Ramos (cell line): Measurements from ENCODE around the gene LHB.
"Not testable (repeated sequence)": the region's sequence is repeated elsewhere in the genome, so short reads cannot be mapped to it uniquely, and the experiment has no call there.

Experiments
- in situ Hi-C: fragments of 300-500 bp; cut with MboI; formaldehyde crosslinking; loops from one replicate; pipeline ENCODE4 v1.14.3; 2022; ENCODE audit warnings: low sequenced_read_pairs; ENCODE audit not compliant: unreplicated experiment

Gene LHB

GRCh38 chr19:49038557-49039276 is 21.8 kb upstream of the LHB start:
- in situ Hi-C loops = not testable (repeated sequence)

- in situ Hi-C loops = not testable (repeated sequence)
These were observed 21.2 kb upstream of the LHB start for GRCh38 chr19:49038111-49038510.

GRCh38 chr19:49036815-49037214 is 19.9 kb upstream of the LHB start, which contains the start of gene CGB1:
CGB1 (minus strand) TSS chr19:49036895; CDS start chr19:49036711, 184 bp downstream.
- in situ Hi-C loops = not testable (repeated sequence)

- in situ Hi-C loops = not testable (repeated sequence)
These were observed 14.9 kb upstream of the LHB start, which contains the start of gene CGB2 for GRCh38 chr19:49031642-49032301. CGB2 (plus strand) TSS chr19:49031890; CDS start chr19:49032096, 206 bp downstream.

- in situ Hi-C loops = not testable (repeated sequence)
These were observed 13.4 kb upstream of the LHB start for GRCh38 chr19:49030323-49030722.

- in situ Hi-C loops = not testable (repeated sequence)
These were observed 12.9 kb upstream of the LHB start for GRCh38 chr19:49029749-49030148.

- in situ Hi-C loops = not testable (repeated sequence)
These were observed 11.8 kb upstream of the LHB start for GRCh38 chr19:49028686-49029085.

- in situ Hi-C loops = not testable (repeated sequence)
These were observed 8.7 kb upstream of the LHB start for GRCh38 chr19:49025599-49025998.

- in situ Hi-C loops = not testable (repeated sequence)
These were observed 8.2 kb upstream of the LHB start for GRCh38 chr19:49025088-49025487.

GRCh38 chr19:49024233-49024632 is 7.3 kb upstream of the LHB start, which contains the start of gene CGB3:
CGB3 (minus strand) TSS chr19:49024333; CDS start chr19:49023971, 362 bp downstream.
- in situ Hi-C loops = not testable (repeated sequence)

- in situ Hi-C loops = no loop called here
These were observed 5.2 kb upstream of the LHB start for GRCh38 chr19:49022116-49022515.

GRCh38 chr19:49020931-49021895 is 4.3 kb upstream of the LHB start:
- in situ Hi-C loops = no loop called here

- in situ Hi-C loops = no loop called here
These were observed 3.5 kb upstream of the LHB start for GRCh38 chr19:49020342-49020741.

GRCh38 chr19:49019242-49019932 is 2.5 kb upstream of the LHB start:
- in situ Hi-C loops = no loop called here

GRCh38 chr19:49018388-49019241 is 1.7 kb upstream of the LHB start:
- in situ Hi-C loops = not testable (repeated sequence)

- in situ Hi-C loops = no loop called here
These were observed 918 bp upstream of the LHB start for GRCh38 chr19:49017666-49018351.

- in situ Hi-C loops = no loop called here
These were observed 638 bp downstream of the LHB start for GRCh38 chr19:49016067-49016839.

- in situ Hi-C loops = no loop called here
These were observed 2.0 kb downstream of the LHB start for GRCh38 chr19:49014870-49015255.
